Activated T-helper 2 cell treated with anti-CD3 and anti-CD28 coated beads, Interferon-gamma antibody, Interleukin-2, Interleukin-4, amounts not matched to agents 10 μg/mL and 5 μg/mL and 100 μg/mL, durations not matched to agents 14 hours and 24 hours and 36 hours (primary cell): ENCODE results near the gene SAP130. TPM values are rescaled to one million over a fixed set of nuclear protein-coding genes. Genes with fewer than 3 reads are reported as not detected.

Experiments used
- DNase-seq: peaks from one replicate; pipeline ENCODE4 v3.0.0; 2021; ENCODE audit warnings: low spot score
- H3K27ac Mint-ChIP-seq: one replicate; pipeline ENCODE4 v1.8.0; 2021; ENCODE audit warnings: mixed read lengths
- H3K27me3 Mint-ChIP-seq: one replicate; pipeline ENCODE4 v1.8.0; 2021; ENCODE audit warnings: low read depth, mixed read lengths
- H3K36me3 Mint-ChIP-seq: one replicate; pipeline ENCODE4 v1.8.0; 2021; ENCODE audit warnings: low read depth, mixed read lengths
- H3K4me1 Mint-ChIP-seq: one replicate; pipeline ENCODE4 v1.8.0; 2021; ENCODE audit warnings: low read depth, mixed read lengths
- H3K4me3 Mint-ChIP-seq: one replicate; pipeline ENCODE4 v1.8.0; 2021; ENCODE audit warnings: low read depth, mild to moderate bottlenecking, moderate library complexity, mixed read lengths
- H3K9me3 Mint-ChIP-seq: one replicate; pipeline ENCODE4 v1.8.0; 2021; ENCODE audit warnings: mixed read lengths
- intact Hi-C: fragments of 100-400 bp; cut with micrococcal nuclease; formaldehyde crosslinking; loops from one replicate; pipeline ENCODE4 v1.15.1; 2023
- total RNA-seq: library from RNA; stranded (reverse); gene quantifications from 2 replicates; pipeline ENCODE4 v1.2.3, GENCODE V29; 2022

The SAP130 gene
- 33.1 and 36.5 TPM in 2 replicates for total RNA-seq

GRCh38 chr2:128027801-128028667 lies at the start of gene SAP130:
Gene SAP130, minus strand, starts transcription at chr2:128028059. Its CDS starts 1,767 bp downstream, at chr2:128026292.
- peak within 1 kb of the TSS; percentile 97 for H3K4me3 Mint-ChIP-seq
- H3K4me1 Mint-ChIP-seq = peaks cover 12% of the 10 kb centered on the region
- H3K9me3 Mint-ChIP-seq = peaks cover 13% of the 10 kb centered on the region
- peak within 1 kb of the TSS; percentile 85 for H3K27ac Mint-ChIP-seq
- intact Hi-C loops = loop anchor here (1.0 to 10.0 kb wide), 6 partner anchors 63 to 501 kb away; partner anchors contain the start of genes AMMECR1L, IWS1, POLR2D and UGGT1
- peaks cover 2% of the 10 kb centered on the region for H3K27me3 Mint-ChIP-seq
- peak; percentile 98 for DNase-seq
- peaks cover 10% of the 10 kb centered on the region for H3K36me3 Mint-ChIP-seq

DNA sequence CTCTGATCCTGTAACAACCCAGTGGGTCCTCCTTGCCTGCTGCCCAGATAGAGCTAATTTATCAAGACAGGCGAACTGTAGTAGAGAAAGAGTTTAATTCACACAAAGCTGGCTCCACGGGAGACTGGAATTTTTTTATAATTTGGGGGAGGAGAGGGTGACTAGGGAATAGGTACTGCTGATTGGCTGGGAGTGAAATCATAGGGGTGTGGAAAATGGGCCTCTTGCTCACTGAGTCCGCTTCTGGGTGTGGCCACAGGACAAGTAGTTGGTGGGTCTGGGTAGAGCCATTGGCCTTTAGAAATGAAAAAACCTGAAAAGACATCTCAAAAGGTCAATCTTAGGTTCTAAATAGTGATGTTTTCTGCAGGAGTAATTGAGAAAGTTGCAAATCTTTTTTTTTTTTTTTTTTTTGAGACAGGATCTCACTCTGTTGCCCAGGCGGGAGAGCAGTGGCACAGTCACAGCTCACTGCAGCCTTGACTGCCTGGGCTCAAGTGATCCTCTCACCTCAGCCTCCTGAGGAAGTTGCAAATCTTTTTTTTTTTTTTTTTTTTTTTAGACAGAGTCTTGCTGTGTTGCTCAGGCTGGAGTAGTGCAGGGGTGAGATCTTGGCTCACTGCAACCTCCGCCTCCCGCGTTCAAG lies 48.7 kb upstream of the SAP130 start:
- H3K9me3 Mint-ChIP-seq = no peaks in the 10 kb centered on the region
- DNase-seq = no peak
- intact Hi-C loops = no loop called here
- no peaks in the 10 kb centered on the region for H3K4me1 Mint-ChIP-seq
- H3K4me3 Mint-ChIP-seq = no peak overlapping the region
- H3K27me3 Mint-ChIP-seq = no peaks in the 10 kb centered on the region
- no peak overlapping the region for H3K27ac Mint-ChIP-seq
- no peaks in the 10 kb centered on the region for H3K36me3 Mint-ChIP-seq

GRCh38 chr2:128073278-128073677 lies 45.4 kb upstream of the SAP130 start:
- intact Hi-C loops = no loop called here
- no peak overlapping the region for H3K27ac Mint-ChIP-seq
- no peak overlapping the region for H3K4me3 Mint-ChIP-seq
- H3K27me3 Mint-ChIP-seq = no peaks in the 10 kb centered on the region
- no peak for DNase-seq
- no peaks in the 10 kb centered on the region for H3K4me1 Mint-ChIP-seq
- H3K36me3 Mint-ChIP-seq = no peaks in the 10 kb centered on the region
- no peaks in the 10 kb centered on the region for H3K9me3 Mint-ChIP-seq

DNA sequence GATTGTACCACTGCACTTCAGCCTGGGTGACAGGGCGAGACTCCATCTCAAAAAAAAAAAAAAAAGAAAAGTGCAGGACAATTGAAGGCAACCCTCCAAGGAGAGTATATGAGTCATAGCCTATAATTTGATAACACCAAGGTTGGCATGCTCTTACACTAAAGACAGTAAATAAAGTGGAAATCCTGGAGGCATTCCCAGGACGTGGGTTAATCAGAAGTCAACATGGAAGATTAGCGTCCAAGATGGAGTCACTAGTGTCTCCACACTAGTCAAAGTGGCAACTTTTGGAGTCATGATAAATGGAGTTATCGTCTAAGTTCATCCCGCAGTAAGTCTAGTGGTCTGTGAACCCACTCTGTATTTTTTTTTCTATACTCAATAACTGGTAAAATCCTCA lies 41.9 kb upstream of the SAP130 start:
- no peak for DNase-seq
- H3K4me3 Mint-ChIP-seq = no peak overlapping the region
- H3K36me3 Mint-ChIP-seq = no peaks in the 10 kb centered on the region
- no peaks in the 10 kb centered on the region for H3K9me3 Mint-ChIP-seq
- H3K27me3 Mint-ChIP-seq = no peaks in the 10 kb centered on the region
- no peaks in the 10 kb centered on the region for H3K4me1 Mint-ChIP-seq
- no peak overlapping the region for H3K27ac Mint-ChIP-seq
- intact Hi-C loops = no loop called here

DNA sequence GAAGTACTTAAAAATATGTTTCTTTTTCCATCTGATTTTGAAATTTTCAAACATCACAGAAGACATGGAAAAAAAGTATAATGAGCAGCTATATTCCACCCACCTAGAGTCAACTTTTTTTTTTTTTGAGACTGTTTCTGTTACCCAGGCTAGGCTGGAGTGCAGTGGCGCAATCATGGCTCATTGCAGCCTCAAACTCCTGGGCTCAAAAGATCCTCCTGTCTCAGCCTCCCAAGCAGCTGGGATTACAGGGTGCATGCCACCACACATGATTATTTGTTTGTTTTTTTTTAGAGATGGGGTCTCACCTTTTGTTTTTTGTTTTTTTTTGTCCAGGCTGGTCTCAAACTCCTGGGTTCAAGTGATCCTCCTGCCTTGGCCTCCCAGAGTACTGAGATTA lies 36.5 kb upstream of the SAP130 start:
- H3K27me3 Mint-ChIP-seq = no peaks in the 10 kb centered on the region
- no peaks in the 10 kb centered on the region for H3K9me3 Mint-ChIP-seq
- H3K4me1 Mint-ChIP-seq = no peaks in the 10 kb centered on the region
- no peak for DNase-seq
- no peaks in the 10 kb centered on the region for H3K36me3 Mint-ChIP-seq
- H3K4me3 Mint-ChIP-seq = no peak overlapping the region
- intact Hi-C loops = no loop called here
- H3K27ac Mint-ChIP-seq = no peak overlapping the region

- no peak overlapping the region for H3K27ac Mint-ChIP-seq
- H3K36me3 Mint-ChIP-seq = no peaks in the 10 kb centered on the region
- DNase-seq = no peak
- no peaks in the 10 kb centered on the region for H3K9me3 Mint-ChIP-seq
- H3K4me1 Mint-ChIP-seq = no peaks in the 10 kb centered on the region
- intact Hi-C loops = no loop called here
- no peaks in the 10 kb centered on the region for H3K27me3 Mint-ChIP-seq
- no peak overlapping the region for H3K4me3 Mint-ChIP-seq
Observed at GRCh38 chr2:128062571-128062970, 34.7 kb upstream of the SAP130 start.

DNA sequence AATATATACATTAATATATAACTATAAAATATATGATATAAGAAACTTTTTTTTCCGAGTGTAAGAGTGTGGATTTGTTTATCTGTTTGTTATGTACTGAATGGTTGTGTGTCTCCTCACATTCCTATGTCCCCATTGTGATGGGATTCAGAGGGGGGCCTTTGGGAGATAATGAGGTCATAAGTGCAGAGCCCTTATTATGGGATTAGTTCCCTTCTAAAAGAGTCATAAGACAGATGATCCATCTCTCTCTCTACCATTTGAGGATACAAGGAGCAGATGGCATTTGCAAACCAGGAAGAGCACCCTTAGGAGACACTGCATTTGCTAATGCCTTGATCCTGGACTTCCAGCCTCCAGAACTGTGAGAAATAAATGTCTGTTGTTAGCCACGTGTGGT lies 30.3 kb upstream of the SAP130 start:
- Mint-ChIP-seq H3K27ac (no peak overlapping the region), H3K4me3 (no peak overlapping the region), H3K9me3 (no peaks in the 10 kb centered on the region), H3K36me3 (no peaks in the 10 kb centered on the region), H3K27me3 (no peaks in the 10 kb centered on the region), H3K4me1 (no peaks in the 10 kb centered on the region)
- no peak for DNase-seq
- intact Hi-C loops = no loop called here

- Mint-ChIP-seq H3K9me3 (no peaks in the 10 kb centered on the region), H3K27ac (no peak overlapping the region), H3K4me1 (no peaks in the 10 kb centered on the region), H3K4me3 (no peak overlapping the region), H3K27me3 (peaks cover 4% of the 10 kb centered on the region), H3K36me3 (no peaks in the 10 kb centered on the region)
- intact Hi-C loops = no loop called here
- DNase-seq = no peak
Observed at GRCh38 chr2:128057334-128057733, 29.5 kb upstream of the SAP130 start.

- Mint-ChIP-seq H3K27ac (no peak overlapping the region), H3K4me3 (no peak overlapping the region), H3K9me3 (peaks cover 11% of the 10 kb centered on the region), H3K36me3 (no peaks in the 10 kb centered on the region), H3K4me1 (no peaks in the 10 kb centered on the region), H3K27me3 (peaks cover 24% of the 10 kb centered on the region)
- no peak for DNase-seq
- intact Hi-C loops = no loop called here
Observed at GRCh38 chr2:128054104-128054885, 26.4 kb upstream of the SAP130 start.

DNA sequence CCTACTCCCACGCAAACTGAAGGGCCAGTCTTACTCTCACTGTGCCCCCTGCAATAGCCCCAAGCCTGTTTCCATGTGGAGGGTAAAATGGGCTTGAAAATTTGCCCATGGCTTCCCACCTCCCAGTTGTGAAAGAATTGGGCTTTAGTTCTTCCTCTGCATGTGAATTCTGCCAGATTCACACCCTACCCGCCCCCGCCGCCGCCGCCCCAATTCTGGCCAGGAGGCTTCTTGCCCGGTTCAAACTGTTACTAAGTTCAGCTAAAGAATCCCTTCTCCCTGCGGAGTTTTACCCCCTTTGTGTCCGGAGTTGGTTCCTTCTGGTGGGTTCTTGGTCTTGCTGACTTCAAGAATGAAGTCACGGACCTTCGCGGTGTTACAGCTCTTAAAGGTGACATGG lies 25.5 kb upstream of the SAP130 start:
- H3K4me3 Mint-ChIP-seq = no peak overlapping the region
- intact Hi-C loops = no loop called here
- H3K4me1 Mint-ChIP-seq = no peaks in the 10 kb centered on the region
- H3K36me3 Mint-ChIP-seq = no peaks in the 10 kb centered on the region
- H3K27ac Mint-ChIP-seq = no peak overlapping the region
- DNase-seq = no peak
- peaks cover 13% of the 10 kb centered on the region for H3K9me3 Mint-ChIP-seq
- H3K27me3 Mint-ChIP-seq = peaks cover 24% of the 10 kb centered on the region

GRCh38 chr2:128043041-128043440 lies 15.2 kb upstream of the SAP130 start:
- Mint-ChIP-seq H3K36me3 (peaks cover 6% of the 10 kb centered on the region), H3K4me1 (no peaks in the 10 kb centered on the region), H3K4me3 (no peak overlapping the region), H3K9me3 (peaks cover 37% of the 10 kb centered on the region), H3K27ac (no peak overlapping the region), H3K27me3 (no peaks in the 10 kb centered on the region)
- intact Hi-C loops = no loop called here
- DNase-seq = no peak

DNA sequence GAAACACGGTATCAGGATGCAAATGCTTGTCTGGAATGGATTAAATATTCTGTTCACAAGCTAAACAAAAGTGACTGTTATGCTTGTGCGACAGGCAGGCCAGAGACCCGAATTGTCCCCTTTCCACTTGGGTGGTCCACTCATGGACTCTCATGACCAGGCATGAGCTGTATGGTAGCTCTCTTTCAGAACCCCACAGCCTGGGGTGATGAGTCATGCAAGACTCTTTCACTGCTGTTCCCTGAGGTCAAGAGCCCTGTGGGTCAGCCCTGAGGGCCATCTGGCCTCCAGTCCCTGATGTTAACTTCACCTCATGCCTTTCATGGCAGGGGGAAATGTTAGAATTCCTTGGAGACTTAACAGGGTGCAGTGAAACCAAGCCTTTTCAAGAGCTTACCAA lies 13.7 kb upstream of the SAP130 start:
- peaks cover 42% of the 10 kb centered on the region for H3K9me3 Mint-ChIP-seq
- no peak for DNase-seq
- no peak overlapping the region for H3K27ac Mint-ChIP-seq
- intact Hi-C loops = no loop called here
- H3K36me3 Mint-ChIP-seq = peaks cover 6% of the 10 kb centered on the region
- no peaks in the 10 kb centered on the region for H3K27me3 Mint-ChIP-seq
- H3K4me1 Mint-ChIP-seq = no peaks in the 10 kb centered on the region
- no peak overlapping the region for H3K4me3 Mint-ChIP-seq
